Kidney (tissue), 14 donors: ENCODE measurements around the gene RSBN1L. TPM values are rescaled to one million over a fixed set of nuclear protein-coding genes. Genes with fewer than 3 reads are reported as not detected.

Source experiments
- DNase-seq, 5 donors: peaks; one replicate each; pipeline ENCODE4 v3.0.0-alpha.2; 2013 to 2020
- FAIRE-seq: peaks from 2 replicates; lab custom pipeline; 2012; peaks lifted over from hg19 to GRCh38; lab: Jason Lieb, UNC
- H3K27ac ChIP-seq, 2 donors: one replicate each; pipeline ENCODE4 v1.7.0; 2013; ENCODE audit warnings: low read depth in 2 of 2, low read length in 2 of 2, inconsistent platforms in 1 of 2
- H3K27me3 ChIP-seq: one replicate; pipeline ENCODE4 v1.7.1; 2013; ENCODE audit warnings: low read length, inconsistent platforms; ENCODE audit not compliant: control insufficient read depth, insufficient read depth
- H3K36me3 ChIP-seq, 3 donors: one replicate each; pipeline versions ENCODE4 v1.7.0 to v1.7.1; 2013; ENCODE audit warnings: low read length in 3 of 3, control low read depth in 1 of 3, inconsistent platforms in 1 of 3; ENCODE audit not compliant: insufficient read depth in 3 of 3, control insufficient read depth in 2 of 3
- H3K4me1 ChIP-seq, 3 donors: one replicate each; pipeline versions ENCODE4 v1.7.0 to v1.7.1; 2013; ENCODE audit warnings: low read length in 3 of 3, inconsistent platforms in 1 of 3, low read depth in 1 of 3; ENCODE audit not compliant: control insufficient read depth in 2 of 3, insufficient read depth in 2 of 3
- H3K4me3 ChIP-seq, 3 donors: one replicate each; pipeline versions ENCODE4 v1.7.0 to v1.8.1; 2013; ENCODE audit warnings: low read length in 3 of 3, control low read depth in 1 of 3, inconsistent platforms in 1 of 3
- H3K9ac ChIP-seq, 3 donors: one replicate each; pipeline versions ENCODE4 v1.7.0 to v1.7.1; 2013; ENCODE audit warnings: low read length in 3 of 3, control low read depth in 1 of 3, inconsistent platforms in 1 of 3
- H3K9me3 ChIP-seq, 3 donors: one replicate each; pipeline versions ENCODE4 v1.7.0 to v1.7.1; 2013; ENCODE audit warnings: low read length in 3 of 3, control low read depth in 1 of 3, inconsistent platforms in 1 of 3; ENCODE audit not compliant: control insufficient read depth in 2 of 3, insufficient read depth in 1 of 3
- intact Hi-C: fragments of 100-400 bp; cut with DNase I; formaldehyde crosslinking; loops from one replicate; pipeline ENCODE4 v1.11.1; 2022
- polyA plus RNA-seq: library from polyadenylated mRNA; stranded (reverse); fragments of 350-450 nt; fragmentation: Illumina TruSeq; extraction: RNeasy Lipid Tissue Mini Kit (QIAGEN cat#74804); gene quantifications from one replicate; pipeline ENCODE4 v1.2.3, GENCODE V29; 2014; ENCODE audit warnings: low read depth, low replicate concordance; ENCODE audit not compliant: insufficient read depth
- total RNA-seq: library from RNA; stranded (reverse); fragmentation: NEBNext Ultra II Directional; extraction: Animal tissue kit (Norgen Biotek cat#: 25700); gene quantifications from one replicate; pipeline ENCODE4 v1.2.1, GENCODE V29; 2021
- TF ChIP-seq, protein P1 (sequence below): IDR thresholded peaks from 3 replicates; pipeline ENCODE4 v1.5.1; 2012; ENCODE audit warnings: mild to moderate bottlenecking, moderate library complexity, borderline replicate concordance; ENCODE audit not compliant: insufficient read depth; ENCODE audit errors: extremely low read depth
- donor health status: control.
- donor health status: control.
- donor health status: control.
- donor health status: control.
- donor health status: control.
- donor health status: DM: yes; HTN: yes; CAD: no.
- donor health status: Normal renal cell carcinoma (clear cell type).

RSBN1L gene
- total and polyA plus RNA-seq, 2 donors from 2014 or later = 7.3 to 18.0 TPM

DNA sequence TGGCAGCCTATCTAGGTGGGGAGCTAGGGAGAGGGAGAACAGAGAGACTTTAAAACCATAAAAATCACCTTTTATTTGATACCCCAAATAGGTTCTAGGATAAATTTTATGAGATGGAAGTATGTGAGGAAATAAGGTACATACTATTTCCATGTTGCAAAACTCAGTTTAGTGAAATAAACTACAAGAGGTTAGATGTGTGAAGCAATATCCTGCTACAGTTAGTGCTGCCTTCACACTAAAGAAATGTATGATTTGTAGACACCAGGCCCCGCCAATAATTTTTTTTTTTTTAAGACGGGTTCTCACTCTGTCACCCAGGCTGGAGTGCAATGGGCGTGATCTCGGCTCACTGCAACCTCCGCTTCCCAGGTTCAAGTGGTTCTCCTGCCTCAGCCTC lies 34.4 kb upstream of the RSBN1L start:
- peaks cover 0 to 4% (median 0%) of the 10 kb centered on the region in 3 donors for H3K4me1 ChIP-seq
- DNase-seq = no peak
- H3K27ac ChIP-seq = no peak overlapping the region
- H3K27me3 ChIP-seq = no peaks in the 10 kb centered on the region
- no peak overlapping the region for H3K9ac ChIP-seq
- TF ChIP-seq, protein P1, sequence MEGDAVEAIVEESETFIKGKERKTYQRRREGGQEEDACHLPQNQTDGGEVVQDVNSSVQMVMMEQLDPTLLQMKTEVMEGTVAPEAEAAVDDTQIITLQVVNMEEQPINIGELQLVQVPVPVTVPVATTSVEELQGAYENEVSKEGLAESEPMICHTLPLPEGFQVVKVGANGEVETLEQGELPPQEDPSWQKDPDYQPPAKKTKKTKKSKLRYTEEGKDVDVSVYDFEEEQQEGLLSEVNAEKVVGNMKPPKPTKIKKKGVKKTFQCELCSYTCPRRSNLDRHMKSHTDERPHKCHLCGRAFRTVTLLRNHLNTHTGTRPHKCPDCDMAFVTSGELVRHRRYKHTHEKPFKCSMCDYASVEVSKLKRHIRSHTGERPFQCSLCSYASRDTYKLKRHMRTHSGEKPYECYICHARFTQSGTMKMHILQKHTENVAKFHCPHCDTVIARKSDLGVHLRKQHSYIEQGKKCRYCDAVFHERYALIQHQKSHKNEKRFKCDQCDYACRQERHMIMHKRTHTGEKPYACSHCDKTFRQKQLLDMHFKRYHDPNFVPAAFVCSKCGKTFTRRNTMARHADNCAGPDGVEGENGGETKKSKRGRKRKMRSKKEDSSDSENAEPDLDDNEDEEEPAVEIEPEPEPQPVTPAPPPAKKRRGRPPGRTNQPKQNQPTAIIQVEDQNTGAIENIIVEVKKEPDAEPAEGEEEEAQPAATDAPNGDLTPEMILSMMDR = no peak
- FAIRE-seq = no peak
- no peak overlapping the region for H3K4me3 ChIP-seq
- H3K36me3 ChIP-seq = no peaks in the 10 kb centered on the region
- intact Hi-C loops = no loop called here
- no peaks in the 10 kb centered on the region for H3K9me3 ChIP-seq

DNA sequence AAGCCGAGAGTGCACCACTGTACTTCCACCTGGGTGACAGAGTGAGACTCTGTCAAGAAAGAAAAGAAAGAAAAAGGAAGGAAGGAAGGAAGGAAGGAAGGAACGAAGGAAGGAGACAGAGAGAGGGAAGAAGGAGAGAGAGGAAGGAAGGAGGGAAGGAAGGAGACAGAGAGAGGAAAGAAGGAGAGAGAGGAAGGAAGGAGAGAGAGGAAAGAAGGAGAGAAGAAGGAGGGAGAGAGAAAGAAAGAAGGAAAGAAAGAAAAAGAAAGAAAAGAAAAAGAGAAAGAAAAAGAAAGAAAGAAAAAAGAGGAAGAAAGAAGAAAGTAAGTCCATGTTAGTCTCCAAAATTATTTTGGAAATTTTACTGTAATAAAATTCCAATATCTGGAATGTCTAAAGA lies 33.4 kb upstream of the RSBN1L start:
- Histone ChIP-seq H3K36me3 (no peaks in the 10 kb centered on the region), H3K9ac (no peak overlapping the region), H3K27ac (no peak overlapping the region), H3K4me1 (peaks cover 0 to 4% (median 0%) of the 10 kb centered on the region in 3 donors), H3K4me3 (no peak overlapping the region), H3K9me3 (no peaks in the 10 kb centered on the region), H3K27me3 (no peaks in the 10 kb centered on the region)
- no peak for DNase-seq
- TF ChIP-seq, protein P1 = no peak
- FAIRE-seq = no peak
- intact Hi-C loops = no loop called here

DNA sequence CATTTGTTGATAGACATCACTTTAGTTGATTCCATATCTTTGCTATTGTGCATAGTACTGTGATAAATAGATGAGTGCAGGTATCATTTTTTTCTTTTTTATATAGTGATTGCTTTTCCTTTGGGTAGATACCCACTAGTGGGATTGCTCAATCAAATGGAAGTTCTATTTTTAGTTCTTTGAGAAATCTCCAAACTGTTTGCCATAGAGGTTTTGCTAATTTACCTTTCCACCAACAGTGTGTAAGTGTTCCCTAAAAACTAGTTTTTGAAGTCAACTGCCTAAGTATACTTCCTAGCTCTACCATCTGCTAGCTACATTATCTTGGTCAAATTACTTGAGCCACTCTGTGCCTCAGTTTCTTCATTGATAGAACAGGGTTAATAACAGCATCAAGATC lies 31.5 kb upstream of the RSBN1L start:
- H3K9me3 ChIP-seq = no peaks in the 10 kb centered on the region
- H3K36me3 ChIP-seq = no peaks in the 10 kb centered on the region
- intact Hi-C loops = no loop called here
- TF ChIP-seq, protein P1 = no peak
- no peak overlapping the region for H3K4me3 ChIP-seq
- no peak overlapping the region for H3K27ac ChIP-seq
- H3K27me3 ChIP-seq = no peaks in the 10 kb centered on the region
- no peak overlapping the region for H3K9ac ChIP-seq
- DNase-seq (no peak), FAIRE-seq (no peak)
- H3K4me1 ChIP-seq = peaks cover 0 to 4% (median 0%) of the 10 kb centered on the region in 3 donors

DNA sequence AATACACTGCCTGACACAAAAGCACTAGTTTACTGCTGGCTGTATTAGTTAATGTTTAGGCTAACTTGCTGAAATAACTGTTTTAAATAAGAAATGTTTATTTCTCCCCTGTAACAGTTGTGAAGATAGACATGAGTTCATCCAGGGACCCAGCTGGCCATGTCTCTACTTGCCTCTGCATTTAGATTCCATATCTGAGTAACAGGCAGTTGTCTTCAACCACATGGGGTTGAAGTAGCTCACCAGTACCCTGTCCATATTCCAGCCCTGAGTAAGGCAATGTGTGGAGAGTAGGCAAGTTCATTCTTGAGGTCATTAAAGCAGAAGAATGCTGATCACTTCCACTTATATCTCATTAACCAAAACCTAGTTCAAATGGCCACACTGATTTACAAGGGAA lies 31.1 kb upstream of the RSBN1L start:
- Histone ChIP-seq H3K9me3 (no peaks in the 10 kb centered on the region), H3K36me3 (no peaks in the 10 kb centered on the region), H3K4me3 (no peak overlapping the region), H3K27ac (no peak overlapping the region), H3K9ac (no peak overlapping the region), H3K4me1 (peaks cover 0 to 4% (median 0%) of the 10 kb centered on the region in 3 donors), H3K27me3 (no peaks in the 10 kb centered on the region)
- intact Hi-C loops = no loop called here
- FAIRE-seq (no peak), DNase-seq (no peak)
- TF ChIP-seq, protein P1 = no peak
